AG04450 (cell line): Measurements from ENCODE around the gene CACNB3. TPM values are rescaled to one million over a fixed set of nuclear protein-coding genes. Genes with fewer than 3 reads are reported as not detected.

Experiments used
- CTCF ChIA-PET: fragments of 300-600, 350-600 bp; formaldehyde crosslinking; extraction: SDS; loops from one replicate; lab custom pipeline; 2022; ENCODE audit warnings: antibody characterized with exemption, inconsistent platforms; lab: Charles Lee
- POLR2A ChIA-PET: fragments of 350-600 bp; formaldehyde crosslinking; extraction: SDS; loops from one replicate; lab custom pipeline; 2021; ENCODE audit warnings: antibody characterized with exemption, inconsistent platforms; lab: Yijun Ruan, JAX
- DNase-seq: peaks from one replicate; pipeline ENCODE4 v3.0.0-alpha.2; 2011; ENCODE audit warnings: low read depth, low spot score
- H3K27ac ChIP-seq: one replicate; pipeline ENCODE4 v1.5.1; 2012; ENCODE audit warnings: low read depth, low read length, control low read depth
- H3K27me3 ChIP-seq: one replicate; pipeline ENCODE4 v1.6.0; 2012; ENCODE audit warnings: low read length; ENCODE audit not compliant: control insufficient read depth, insufficient read depth
- H3K4me3 ChIP-seq: 2 replicates; pipeline ENCODE4 v1.5.1; 2011; ENCODE audit warnings: mild to moderate bottlenecking, low read depth, low read length, control low read depth
- H3K9me3 ChIP-seq: 2 replicates; pipeline ENCODE4 v1.5.1; 2012; ENCODE audit warnings: low read length; ENCODE audit not compliant: control insufficient read depth, insufficient read depth
- polyA plus RNA-seq: library from polyadenylated mRNA; depleted of rRNA; stranded (reverse); fragments of >200 nt; gene quantifications from 2 replicates; pipeline ENCODE4 v1.2.3, GENCODE V29; 2011
- TF ChIP-seq, protein P1 (sequence below): IDR thresholded peaks from 2 replicates; pipeline ENCODE4 v1.5.1; 2011; ENCODE audit warnings: low read depth, low read length, control low read depth, inconsistent platforms

Gene CACNB3
- polyA plus RNA-seq, 1 experiment: 44.9 TPM

DNA sequence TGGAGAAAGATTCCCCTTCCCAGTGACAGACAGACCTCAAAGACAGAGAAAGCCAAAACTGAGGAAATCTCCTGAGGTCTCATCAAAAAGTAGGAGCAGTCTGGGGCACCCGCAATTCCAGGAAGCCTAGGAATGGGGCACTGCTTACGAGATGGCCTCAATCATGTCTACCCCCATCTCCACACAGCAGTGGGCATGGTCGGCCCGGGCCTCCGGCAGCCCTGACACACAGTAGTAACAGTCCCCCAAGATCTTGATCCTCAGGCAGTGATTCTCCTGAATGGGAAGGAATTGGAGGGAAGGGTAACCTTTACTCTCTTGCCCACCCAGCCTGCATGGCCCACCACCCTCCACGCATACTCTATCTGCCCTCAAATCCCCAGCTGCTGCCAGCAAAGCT is 41.3 kb upstream of the CACNB3 start:
- TF ChIP-seq, protein P1, sequence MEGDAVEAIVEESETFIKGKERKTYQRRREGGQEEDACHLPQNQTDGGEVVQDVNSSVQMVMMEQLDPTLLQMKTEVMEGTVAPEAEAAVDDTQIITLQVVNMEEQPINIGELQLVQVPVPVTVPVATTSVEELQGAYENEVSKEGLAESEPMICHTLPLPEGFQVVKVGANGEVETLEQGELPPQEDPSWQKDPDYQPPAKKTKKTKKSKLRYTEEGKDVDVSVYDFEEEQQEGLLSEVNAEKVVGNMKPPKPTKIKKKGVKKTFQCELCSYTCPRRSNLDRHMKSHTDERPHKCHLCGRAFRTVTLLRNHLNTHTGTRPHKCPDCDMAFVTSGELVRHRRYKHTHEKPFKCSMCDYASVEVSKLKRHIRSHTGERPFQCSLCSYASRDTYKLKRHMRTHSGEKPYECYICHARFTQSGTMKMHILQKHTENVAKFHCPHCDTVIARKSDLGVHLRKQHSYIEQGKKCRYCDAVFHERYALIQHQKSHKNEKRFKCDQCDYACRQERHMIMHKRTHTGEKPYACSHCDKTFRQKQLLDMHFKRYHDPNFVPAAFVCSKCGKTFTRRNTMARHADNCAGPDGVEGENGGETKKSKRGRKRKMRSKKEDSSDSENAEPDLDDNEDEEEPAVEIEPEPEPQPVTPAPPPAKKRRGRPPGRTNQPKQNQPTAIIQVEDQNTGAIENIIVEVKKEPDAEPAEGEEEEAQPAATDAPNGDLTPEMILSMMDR: no peak
- H3K9me3 ChIP-seq: no peaks in the 10 kb centered on the region
- ChIA-PET POLR2A (no interaction called here), CTCF (no interaction called here)
- no peaks in the 10 kb centered on the region for H3K27me3 ChIP-seq
- H3K27ac ChIP-seq: peak overlapping the region; percentile 11
- no peak overlapping the region for H3K4me3 ChIP-seq
- DNase-seq: no peak

DNA sequence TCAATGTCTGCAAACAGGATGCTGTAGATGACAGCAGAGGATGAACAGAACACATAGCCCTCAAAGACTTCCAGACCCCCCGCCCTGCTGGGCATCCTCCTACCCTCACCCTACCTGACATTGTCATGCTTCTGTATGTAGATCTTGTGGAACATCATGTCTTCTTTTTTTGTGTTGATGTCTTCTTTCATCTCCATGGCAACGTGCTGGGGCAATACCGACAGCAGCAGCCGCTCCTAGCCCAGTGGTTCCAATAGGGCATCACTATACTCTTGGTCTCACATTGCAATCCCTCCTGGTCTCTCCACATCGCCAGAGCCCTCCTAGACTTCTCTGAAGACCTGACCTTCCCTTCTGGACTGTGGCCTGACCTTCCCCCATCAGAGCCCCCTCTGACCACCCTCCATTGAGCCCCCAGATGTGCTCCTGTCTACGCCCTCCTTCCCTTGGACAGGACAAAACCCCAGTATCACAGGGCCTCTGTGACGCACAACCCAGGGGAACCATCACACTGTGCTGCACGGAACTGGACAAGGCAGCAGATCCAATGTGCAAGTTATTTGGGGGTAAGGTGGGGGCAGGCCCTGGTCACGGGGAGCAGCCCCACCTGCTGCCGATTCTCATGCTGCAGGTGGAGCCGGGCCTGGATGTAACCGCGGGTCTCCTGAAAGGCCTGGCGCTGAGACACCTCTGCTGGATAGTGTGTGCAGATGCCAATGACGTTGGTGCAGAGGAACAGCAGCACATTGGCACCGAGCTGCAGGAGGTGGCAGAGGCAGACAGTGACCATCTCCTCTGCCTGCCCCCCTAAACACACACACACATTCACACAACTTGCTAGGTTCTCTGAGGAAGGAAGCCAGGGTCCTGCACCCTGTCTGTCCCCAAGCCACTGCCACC is 40.5 kb upstream of the CACNB3 start:
- ChIA-PET CTCF (interaction anchor here (1.0 kb wide), 1 partner anchor 37 kb away, joined by 3 read pairs; no protein-coding TSS in a partner anchor), POLR2A (no interaction called here)
- H3K27me3 ChIP-seq: no peaks in the 10 kb centered on the region
- no peaks in the 10 kb centered on the region; the same call in 1 of the 2 replicates for H3K9me3 ChIP-seq
- no peak overlapping the region for H3K4me3 ChIP-seq
- no peak for DNase-seq
- H3K27ac ChIP-seq: no peak overlapping the region
- TF ChIP-seq, protein P1: no peak

DNA sequence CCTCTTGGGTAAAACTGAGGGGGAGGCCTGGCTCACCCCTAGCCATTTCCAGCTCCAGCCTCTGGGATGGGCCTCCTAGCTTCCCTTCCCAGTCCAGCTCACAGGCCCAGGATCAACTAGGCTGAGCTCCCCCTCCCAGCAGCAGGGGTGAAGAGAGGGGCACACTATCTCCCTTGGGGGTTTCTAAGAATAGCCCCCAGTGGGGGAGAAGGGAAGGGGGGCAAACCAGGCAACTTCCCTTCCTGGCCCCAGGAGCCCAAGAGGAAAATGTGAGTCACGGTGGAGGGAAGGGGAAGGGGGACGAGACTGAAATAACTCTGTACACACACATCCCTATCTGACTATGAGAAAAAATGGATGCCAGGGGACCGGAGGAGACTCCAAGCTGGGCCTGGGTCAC is 38.4 kb upstream of the CACNB3 start:
- POLR2A ChIA-PET: no interaction called here
- DNase-seq: no peak
- Histone ChIP-seq H3K27me3 (no peaks in the 10 kb centered on the region), H3K4me3 (no peak overlapping the region), H3K9me3 (no peaks in the 10 kb centered on the region; the same call in 1 of the 2 replicates), H3K27ac (peak overlapping the region; percentile 43)
- CTCF ChIA-PET: interaction anchor here (1.2 to 2.4 kb wide), 3 partner anchors 16 to 27 kb away, joined by 4 to 8 read pairs (median 7); no protein-coding TSS in a partner anchor
- TF ChIP-seq, protein P1: no peak

DNA sequence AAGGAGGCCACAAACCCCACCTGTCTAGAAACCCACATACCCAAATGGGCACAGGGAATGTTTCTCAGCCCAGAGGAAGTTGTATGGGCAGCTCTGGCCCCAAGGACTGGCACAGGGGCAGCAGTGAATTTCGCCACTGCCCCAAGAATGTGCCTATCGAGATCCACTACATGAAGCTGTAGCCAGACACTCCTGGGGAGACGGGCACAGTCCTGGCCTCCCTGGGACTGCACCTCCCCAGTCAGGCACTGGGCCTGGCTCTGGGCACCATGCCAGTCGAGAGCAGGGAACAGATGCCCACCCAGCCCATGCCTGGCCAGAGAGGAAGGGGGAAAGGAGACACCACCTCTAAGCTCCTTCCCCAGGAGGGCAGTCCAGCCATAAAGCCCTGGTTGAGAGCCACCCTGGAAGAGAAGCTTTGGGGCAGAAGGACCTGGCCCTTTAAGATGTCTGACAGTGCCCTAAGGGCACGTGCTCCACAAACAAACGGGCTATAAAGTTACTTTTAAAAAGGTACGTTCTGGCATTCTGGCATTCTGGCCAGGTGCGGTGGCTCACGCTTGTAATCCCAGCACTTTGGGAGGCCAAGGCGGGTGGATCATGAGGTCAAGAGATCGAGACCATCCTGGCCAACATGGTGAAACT is 37.8 kb upstream of the CACNB3 start:
- TF ChIP-seq, protein P1: no peak
- ChIA-PET CTCF (interaction anchor here (1.2 to 2.4 kb wide), 3 partner anchors 15 to 27 kb away, joined by 4 to 8 read pairs (median 7); no protein-coding TSS in a partner anchor), POLR2A (interaction anchor here (0.6 to 0.7 kb wide), 2 partner anchors 19 to 991 kb away, joined by 3 to 4 read pairs; no protein-coding TSS in a partner anchor)
- Histone ChIP-seq H3K4me3 (no peak overlapping the region), H3K27ac (peak overlapping the region; percentile 43), H3K9me3 (no peaks in the 10 kb centered on the region; the same call in 1 of the 2 replicates), H3K27me3 (no peaks in the 10 kb centered on the region)
- DNase-seq: no peak
